Measurements from ENCODE around the gene MFAP3L.

The MFAP3L gene

DNA sequence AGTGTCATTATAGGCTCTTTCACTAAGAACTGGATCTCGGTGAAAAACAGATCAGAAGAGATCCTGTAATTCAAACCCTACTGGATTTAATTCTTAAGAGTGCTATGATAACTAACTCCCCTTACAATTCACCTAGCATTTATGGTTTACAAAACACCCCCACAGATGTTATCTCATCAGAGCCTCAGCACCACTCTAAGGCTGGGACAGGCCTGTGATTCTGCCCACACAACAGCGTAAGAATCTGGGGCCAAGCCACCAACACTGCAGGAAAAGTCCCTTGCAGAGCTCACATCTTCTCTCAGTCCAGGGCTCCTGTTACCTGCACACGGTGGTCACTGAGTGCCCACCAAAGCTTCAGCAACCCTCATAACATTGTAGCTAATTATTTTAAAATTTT lies 8.9 kb downstream of the MFAP3L start:
- no peak for DNase-seq

DNA sequence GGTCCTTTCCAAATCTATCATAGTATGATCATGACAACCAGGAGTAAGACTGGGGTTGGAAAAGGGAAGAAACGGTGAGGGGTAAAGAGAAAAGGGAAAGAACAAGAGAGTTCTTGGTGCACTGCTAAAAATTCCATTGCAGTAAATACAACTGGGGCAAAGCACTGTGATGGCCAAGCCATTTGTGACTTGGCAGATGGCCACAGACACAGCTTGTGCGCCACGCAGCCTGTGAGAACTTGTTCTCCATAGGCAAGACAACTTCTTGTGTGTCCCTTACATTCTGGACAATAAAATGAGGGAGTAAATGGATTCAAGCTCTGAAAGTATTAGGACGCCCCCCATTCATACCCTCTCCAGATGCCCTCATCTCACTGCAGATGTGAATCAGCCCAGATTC lies 10.9 kb downstream of the MFAP3L start:
- no peak for DNase-seq

DNA sequence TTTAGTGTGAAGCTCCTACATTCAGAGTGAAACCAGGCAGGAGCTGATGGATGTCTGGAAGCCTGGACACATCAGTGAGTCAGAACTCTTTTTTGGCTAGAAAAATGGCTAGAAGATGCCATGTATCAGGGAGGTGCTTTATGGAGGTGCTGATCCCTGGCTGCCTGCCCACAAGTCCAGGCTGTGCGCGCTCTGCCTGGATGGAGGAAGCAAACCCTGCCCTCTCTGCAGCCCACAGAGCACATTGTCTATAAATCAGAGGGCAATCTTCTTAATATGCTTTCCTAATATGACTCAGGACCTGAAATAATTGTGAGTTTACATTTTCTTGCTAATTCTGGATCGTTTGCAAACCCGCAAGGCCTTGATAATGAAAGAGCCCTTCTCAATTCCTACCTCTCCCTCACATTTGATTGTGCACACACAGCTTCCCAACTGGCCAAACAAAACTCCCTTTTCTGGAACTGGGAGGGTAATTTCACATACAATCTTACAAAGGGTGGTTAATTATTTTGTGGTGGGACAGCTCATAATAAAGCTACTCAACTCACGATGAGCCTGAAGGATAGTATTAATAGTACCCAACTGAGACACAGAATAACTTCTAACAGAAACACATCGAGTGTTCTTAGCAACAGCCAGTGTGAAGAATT lies 11.7 kb downstream of the MFAP3L start:
- no peak for DNase-seq

DNA sequence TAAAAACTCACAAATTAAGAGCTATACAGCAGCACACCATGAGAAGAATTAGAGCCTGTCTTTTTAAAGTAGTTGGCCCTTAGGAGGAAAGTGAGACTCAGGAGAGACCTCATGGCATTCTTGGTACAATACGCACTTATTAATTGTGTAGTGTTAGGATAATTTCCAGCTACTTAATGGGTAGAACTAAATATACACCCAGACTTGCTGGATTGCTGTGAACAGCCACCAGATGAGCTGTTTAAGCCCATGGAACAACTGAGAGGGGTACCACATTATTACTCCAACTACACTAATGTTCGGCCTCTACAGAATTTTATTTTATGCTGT lies 13.6 kb downstream of the MFAP3L start:
- no peak for DNase-seq

DNA sequence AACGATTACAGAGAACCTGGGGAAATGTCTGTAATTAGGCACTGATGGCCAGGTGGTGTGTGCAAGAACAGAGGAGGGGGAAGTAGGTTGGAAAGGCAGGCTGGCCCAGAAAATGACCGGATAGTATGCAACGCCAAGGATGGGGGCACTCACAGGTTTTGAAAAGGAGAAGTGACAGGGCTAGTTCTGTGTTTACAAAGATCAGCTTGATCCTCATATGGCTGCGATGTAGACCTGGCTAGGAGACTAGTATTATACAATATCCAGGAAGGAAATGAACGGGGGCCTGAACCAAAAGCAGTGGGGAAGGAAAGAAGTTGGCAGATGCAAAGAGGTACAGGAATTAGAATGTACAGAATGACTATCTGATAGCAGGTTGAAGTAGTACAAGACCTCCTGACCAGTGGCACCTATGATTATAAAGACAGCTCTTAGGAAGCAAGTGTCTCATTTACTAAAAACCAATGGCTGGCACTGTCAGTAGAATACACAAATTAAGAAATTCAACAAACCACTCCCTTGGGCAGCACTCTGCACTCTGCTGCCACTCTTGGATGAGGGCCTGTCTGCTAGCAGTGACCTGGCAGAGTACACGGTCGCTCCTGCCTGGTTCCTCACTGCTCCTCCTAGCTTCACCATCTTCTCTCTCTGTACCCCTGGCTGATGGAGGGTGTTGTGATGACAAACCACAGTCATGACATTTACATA lies 14.1 kb downstream of the MFAP3L start:
- DNase-seq: no peak

DNA sequence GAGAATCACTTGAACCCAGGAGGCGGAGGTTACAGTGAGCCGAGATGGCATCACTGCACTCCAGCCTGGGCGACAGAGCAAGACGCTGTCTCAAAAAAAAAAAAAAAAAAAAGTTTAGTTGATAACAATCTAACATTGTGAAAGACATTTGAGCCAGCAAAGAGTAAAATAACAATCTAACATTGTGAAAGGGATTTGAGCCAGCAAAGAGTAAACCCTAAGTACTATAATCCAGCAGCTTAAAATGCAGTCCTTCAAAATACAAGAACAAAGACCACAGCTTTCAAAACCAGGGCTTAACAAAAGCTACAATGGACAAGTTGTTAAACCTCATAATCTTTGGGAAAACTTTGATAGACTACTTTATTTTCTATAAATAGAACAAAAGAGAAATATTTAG lies 16.9 kb downstream of the MFAP3L start:
- DNase-seq: no peak

DNA sequence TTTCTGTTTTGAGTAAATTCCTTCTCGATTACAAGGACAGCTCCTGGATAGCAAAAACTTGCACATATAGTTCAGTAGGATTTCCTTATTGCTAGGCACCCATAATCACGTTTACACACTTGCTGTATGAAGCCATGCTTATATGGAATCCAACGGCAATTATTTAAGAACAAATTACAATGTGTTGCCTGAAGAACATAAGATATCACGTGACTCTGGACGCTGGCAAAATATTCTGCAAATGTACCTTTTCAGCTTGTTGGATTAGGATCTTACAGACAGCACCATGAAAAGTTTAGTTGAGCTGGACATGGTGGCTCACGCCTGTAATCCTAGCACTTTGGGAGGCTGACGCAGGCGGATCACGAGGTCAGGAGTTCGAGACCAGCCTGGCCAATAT lies 17.4 kb downstream of the MFAP3L start:
- no peak for DNase-seq

DNA sequence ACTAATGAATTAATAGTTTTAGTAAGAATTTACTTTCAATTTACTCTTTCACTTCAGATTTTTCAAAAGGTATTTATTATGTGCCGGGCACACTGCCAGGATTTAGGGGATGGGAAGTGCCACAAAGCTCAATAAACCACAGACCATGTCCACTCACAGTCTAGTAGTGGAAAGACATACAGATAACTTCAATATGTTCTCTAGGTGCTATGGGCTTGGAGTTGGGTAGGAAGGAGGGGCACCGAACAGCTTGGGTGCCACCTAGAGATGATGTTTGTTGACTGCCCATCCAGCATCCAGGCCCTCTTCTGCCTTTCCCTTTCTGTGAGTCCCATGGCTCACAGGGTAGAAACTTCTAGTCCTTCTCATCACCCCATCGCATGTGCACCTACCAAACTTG lies 17.8 kb downstream of the MFAP3L start:
- no peak for DNase-seq

DNA sequence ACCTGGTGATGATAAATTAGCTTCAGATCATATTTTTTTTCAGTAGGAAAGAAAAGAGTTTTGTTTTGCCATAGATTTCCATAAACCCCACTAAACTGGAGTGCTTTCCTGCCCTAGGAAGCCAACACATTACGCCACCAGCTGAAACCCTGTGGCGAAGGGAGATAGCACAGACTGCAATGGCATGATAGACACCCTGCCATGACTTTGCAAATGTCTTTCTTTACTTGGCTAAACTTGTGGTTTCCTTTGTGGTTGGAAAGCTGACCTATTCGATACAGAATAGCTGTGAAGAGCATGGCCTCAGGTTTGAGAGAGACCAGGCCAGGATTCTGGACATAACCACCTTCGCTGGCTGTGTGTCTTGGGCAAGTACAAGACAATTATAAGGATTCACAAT lies 19.1 kb downstream of the MFAP3L start:
- DNase-seq: no peak

DNA sequence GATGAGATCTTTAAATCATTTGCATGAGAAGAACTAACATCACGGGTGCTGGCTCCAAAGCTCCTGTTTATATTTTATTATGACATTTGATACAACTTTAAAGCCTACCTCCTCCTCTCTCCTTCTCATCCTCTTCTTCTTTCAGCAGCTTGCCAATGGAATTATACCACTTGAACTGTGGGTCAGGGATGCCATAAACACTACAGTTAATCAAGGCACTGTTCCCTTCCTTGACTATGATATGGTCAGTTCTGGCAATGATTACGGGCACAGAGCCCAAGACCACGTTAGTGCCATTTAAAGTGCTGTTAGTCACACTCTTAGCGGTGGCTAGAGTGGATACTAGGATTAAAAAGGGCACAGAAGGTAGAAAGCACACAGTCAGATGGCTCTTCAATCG lies 20.7 kb downstream of the MFAP3L start:
- DNase-seq: no peak

DNA sequence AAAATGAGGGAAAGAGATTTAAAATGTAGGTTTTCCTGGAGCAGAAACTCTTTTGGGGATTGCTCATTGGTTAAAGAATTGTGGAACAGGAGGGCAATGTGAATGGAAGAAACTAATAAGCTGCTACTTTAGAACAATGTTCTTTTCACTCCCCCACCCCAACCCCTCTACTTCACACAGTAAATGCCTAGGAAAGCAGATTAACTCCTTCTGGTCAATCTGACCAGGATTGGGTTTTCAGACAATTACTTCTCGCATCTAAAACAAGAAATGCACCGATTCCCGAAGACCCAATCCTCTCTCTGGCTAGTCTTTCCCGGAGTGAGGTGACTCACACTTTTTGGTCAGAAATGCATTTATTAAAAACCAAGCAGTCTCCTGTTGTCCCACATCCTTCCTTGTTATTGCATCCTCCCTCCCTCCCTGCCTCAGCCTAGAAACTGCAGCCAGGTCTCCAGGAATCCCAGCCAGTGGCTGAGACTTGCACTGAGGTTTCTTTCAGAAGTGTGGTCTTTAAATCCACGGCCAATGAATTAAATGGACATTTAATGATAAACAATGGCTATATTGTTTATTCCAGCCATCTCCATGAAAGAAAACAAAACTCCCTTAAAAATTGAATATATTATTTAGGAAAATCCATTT lies 21.4 kb downstream of the MFAP3L start:
- no peak for DNase-seq

DNA sequence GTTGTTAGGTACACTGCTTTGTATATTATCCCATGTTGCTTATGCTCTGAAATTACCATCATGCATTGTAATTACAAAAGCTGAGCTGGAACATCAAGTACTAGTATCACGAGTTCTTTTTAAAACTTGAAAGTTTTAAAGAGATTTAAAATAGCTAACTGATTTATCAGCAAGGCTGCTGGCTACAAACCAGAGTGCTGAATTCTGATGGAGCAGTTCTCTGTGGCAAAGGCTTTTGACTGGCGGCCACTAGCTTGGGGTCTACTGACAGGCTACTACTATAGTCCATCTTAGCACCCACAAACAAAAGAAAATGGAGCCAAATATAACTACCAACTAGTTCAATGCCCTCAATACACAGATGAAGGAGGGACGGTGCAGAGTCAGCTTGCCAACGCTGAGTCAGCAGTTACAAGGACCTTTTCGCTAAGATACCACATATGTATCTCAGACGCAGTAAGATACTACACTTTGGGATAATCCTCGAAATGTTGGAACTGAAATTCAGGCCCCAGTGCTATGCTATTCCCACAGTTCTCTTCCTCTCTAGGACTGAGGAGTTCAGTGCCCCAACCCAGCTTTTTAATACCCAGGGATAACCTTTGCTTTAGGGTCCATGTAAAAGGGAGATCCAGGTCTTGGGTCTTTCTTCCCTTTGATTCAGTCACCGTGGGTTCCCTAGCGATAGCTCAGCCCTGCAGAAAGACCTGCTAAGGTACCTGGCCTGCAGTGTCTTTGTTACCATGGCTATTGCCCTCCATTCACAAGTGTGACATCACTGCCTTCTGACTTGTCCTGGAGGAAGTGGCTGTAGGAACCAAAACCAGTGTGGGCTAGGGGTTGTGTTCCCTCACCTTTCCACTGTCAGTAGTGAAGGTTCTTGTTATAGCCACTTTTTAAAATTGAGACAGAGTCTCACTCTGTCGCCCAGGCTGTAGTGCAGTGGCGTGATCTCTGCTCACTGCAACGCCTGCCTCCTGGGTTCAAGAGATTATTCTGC lies 22.8 kb downstream of the MFAP3L start:
- no peak for DNase-seq

DNA sequence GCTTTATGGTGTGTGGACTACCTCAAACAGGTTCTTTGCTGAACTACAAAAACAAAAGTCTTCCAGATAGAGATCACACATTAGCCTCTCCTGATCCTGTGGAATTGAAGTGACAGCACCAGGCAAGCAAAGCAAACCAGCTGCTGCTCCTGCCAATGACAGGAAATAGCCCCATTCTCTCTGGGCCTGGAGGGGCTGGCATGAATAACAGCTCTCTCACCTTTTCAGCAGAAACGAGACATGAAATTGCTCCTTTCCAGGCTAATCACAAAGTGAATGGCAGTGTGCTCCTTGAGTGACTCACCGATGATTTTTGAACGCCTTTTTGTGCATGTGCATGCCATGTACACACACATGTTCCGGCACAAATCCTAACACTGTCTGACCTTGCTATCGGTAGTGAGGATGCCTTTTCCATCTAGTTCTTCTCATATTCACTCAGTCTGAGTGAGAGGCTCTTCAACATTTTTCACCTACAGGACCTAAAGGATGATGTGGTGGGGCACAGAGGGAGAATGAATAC lies 24.4 kb downstream of the MFAP3L start:
- no peak for DNase-seq

DNA sequence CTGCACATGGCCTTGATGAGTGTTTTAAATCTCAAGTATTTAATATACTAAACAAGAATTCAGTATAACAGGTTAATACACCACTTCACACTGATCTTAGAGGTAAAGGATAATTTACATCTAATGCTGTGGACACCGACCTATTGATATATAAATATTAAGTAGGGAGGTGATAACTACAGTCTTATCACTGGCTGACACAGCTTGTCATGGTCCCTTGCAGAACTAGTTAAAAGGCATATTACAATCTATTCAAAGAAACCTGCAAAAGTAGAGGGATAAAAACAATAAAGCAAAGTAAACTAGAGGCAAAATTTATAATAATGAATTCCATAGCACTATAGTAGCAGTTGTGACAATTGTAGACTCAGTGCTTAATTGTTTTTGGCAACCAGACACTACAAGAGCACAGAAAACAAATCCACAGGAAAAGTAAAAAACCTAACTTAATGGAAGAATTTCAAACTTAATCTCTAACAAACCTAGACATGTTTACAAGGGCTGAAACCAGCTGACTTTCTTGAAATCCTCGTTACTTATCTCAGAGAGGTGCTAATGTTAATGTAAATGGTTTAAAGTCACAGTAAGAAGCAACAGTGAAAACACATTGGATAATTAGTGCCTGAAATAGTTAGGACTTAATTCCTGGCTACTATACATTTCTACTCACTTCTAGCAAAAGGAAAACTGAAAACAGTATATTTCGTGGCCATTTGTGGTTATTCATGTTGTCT lies 25.0 kb downstream of the MFAP3L start:
- no peak for DNase-seq

DNA sequence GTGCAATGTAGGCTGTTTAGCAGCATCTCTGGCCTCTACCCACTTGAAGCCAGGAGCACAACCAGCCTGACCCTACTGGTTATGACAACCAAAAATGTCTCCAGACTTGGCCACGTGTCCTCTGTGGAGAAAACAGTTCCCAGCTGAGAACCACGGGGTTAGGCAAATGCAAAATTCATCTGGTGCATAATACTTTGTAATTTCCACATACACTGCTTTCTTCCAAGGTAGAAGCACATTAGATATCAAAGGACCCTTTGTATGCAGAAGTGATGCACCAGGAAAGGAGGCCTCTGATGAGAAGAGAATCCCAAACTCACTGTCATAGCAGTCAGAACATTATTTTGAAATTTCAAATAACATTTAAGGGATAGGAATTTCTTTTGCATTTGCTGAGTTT lies 26.3 kb downstream of the MFAP3L start:
- no peak for DNase-seq

DNA sequence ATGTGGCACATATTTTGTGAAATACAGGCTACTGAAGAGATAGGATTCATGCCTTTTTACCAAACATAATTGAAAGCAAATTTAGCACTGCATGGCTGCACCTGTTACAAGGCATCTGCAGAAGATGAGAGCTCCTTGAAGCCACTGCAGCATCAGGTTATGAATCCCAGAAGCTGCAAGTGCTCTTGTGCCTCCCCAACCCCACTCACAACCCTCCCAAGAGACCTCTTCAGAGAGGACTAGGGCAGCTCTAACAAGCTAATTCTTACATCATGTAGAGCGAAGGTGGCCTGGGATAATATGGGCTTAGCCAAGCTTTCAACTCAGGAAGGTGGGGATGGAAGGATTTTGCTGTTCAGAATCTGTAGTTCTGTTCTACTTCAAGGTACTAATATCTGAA lies 27.2 kb downstream of the MFAP3L start:
- no peak for DNase-seq

DNA sequence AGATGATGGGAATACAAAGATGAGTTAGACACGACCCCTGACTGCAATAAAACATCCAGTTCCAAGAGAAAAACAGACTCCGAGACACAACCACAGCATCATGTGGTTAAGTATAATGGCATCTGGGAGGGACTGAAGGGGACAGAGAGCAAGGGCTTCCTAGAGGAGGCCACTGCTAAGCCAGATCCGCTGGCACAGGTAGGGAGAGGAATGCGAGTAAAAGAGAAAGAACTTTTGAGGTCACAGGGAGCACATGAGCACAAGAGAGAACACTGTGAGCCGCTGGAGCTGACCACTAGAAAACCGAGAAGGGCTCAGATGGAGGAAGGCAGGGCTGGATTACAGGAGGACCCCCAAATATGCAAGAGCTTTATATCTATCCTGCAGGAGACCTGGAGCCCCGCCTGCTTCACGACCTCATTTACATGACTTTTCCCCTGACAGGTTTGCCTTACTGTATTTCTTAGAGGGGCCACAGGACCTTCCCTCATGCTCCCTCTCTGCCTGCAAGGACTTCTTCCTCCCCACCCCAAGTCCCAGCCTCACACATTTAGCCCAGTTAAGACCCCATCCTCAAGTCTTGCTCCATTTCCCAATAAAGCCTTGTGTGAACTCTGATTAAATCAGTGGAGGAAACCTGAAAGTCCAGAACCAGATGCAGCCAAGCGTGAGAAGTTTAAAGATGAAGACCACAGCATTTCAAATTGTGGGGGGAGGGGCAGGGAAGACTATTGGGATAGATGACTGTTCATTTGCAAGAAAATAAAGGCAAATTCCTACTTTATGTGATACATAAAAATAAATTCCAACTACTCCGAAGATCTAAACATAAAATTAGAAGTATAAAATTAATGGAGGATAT lies 29.6 kb downstream of the MFAP3L start:
- DNase-seq: no peak

DNA sequence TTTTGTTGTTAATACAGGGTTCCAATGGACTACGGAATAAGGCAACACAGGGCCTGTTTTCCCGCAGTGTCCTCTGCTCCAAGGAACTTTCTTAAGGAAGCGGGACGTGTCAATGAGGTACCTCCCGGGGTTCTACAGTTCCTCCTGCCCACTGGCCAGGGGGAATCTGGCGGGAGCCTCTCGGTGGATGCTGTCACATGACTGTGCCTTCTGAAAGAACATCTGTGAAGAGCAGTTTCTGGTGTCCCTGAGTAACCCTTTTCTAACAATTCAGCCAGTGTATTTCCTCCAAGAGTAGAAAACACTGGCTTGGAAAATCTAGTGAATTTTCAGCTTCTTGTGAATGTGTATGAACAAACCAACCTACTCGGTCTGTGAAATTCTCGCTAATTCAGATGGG lies 32.7 kb downstream of the MFAP3L start:
- DNase-seq: no peak

DNA sequence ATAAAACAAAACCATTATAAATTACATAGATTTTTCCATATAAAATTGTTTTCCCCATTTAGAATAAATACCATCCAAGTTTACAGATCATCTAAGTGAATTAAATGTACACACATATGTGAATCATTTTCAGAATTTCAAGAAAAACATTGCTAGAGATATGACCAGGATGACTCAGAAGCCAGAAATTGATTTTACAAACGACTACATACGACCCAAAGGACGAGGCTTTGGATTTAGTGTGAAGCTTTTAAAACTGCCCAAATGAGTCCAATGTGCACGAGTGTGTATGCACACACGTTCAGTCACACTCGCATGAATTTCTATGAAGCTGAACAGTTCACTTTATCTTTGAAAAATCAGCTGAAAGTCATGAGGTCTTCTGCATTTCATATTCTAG lies 37.9 kb downstream of the MFAP3L start:
- no peak for DNase-seq

DNA sequence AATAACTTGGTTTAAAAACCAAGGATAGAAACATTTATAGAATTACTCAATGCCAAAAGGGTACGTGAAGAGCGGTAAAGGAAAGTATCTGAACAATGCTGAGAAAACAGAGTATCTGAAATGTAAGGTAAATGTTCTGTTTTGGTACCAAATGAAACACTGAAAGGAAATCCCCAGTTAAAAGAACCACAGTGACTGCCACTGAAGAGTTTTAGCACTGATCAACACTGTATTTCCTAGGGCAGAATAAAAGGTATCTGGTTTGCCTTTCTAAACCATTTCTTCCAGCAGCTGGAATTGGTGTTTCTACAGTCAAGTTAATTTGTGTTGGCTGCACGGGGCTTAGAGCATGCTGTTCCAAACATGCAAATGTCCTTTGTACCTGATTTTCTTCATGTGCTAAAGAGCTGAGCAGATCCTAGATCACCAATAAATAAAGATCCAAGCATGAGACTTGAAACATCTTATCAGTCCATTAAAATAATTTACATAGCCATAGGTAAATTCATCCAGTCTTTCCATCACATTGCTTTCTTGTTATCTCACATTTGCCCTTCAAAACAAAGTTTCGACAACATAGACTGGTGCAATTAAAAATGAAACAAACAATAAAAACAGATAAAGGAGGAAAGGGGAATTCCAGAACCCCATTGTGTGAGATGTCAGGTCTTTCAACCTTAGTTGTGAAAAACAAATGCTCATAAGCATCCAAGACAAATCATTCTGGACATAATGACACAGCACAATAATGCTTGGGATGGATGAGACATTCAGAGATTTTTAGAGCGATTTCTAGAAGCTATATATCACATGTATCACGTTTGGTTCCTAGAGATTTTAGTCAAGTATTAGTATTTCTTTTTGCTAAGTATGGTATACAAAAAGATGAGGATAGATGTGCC lies 38.6 kb downstream of the MFAP3L start:
- DNase-seq: no peak
